Glutamatergic neuron (in vitro differentiated cells): ENCODE results near the gene CACYBP. TPM values are rescaled to one million over a fixed set of nuclear protein-coding genes. Genes with fewer than 3 reads are reported as not detected.

ENCODE experiments used
- DNase-seq: peaks from one replicate; pipeline ENCODE4 v3.0.0; 2022
- H3K27ac Mint-ChIP-seq: one replicate; pipeline ENCODE4 v1.8.0; 2020; ENCODE audit warnings: mild to moderate bottlenecking, mixed read lengths, inconsistent platforms; ENCODE audit not compliant: unreplicated experiment
- H3K27me3 Mint-ChIP-seq: one replicate; pipeline ENCODE4 v1.8.0; 2020; ENCODE audit warnings: mild to moderate bottlenecking, moderate library complexity, mixed read lengths, inconsistent platforms; ENCODE audit not compliant: unreplicated experiment
- H3K36me3 Mint-ChIP-seq: one replicate; pipeline ENCODE4 v1.8.0; 2020; ENCODE audit warnings: mild to moderate bottlenecking, mixed read lengths, inconsistent platforms; ENCODE audit not compliant: unreplicated experiment
- H3K4me1 Mint-ChIP-seq: one replicate; pipeline ENCODE4 v1.8.0; 2020; ENCODE audit warnings: mild to moderate bottlenecking, low read depth, mixed read lengths, inconsistent platforms; ENCODE audit not compliant: unreplicated experiment
- H3K4me3 Mint-ChIP-seq: one replicate; pipeline ENCODE4 v1.8.0; 2020; ENCODE audit warnings: mild to moderate bottlenecking, mixed read lengths, inconsistent platforms; ENCODE audit not compliant: unreplicated experiment
- H3K9me3 Mint-ChIP-seq: one replicate; pipeline ENCODE4 v1.8.0; 2020; ENCODE audit warnings: mild to moderate bottlenecking, moderate library complexity, mixed read lengths, inconsistent platforms; ENCODE audit not compliant: unreplicated experiment
- total RNA-seq: library from RNA; stranded (reverse); fragmentation: NEBNext Ultra II Directional; extraction: Animal tissue kit (Norgen Biotek cat#: 25700); gene quantifications from one replicate; pipeline ENCODE4 v1.2.1, GENCODE V29; 2021; ENCODE audit not compliant: unreplicated experiment
- TF ChIP-seq, protein P1 (sequence below): fragments of 200-600 bp; sonication (generic); IDR thresholded peaks from one replicate; pipeline ENCODE4 v1.5.0; 2021; ENCODE audit not compliant: partially characterized antibody, unreplicated experiment

Gene CACYBP
- total RNA-seq, 1 donor from 2014 or later: 88.7 TPM

DNA sequence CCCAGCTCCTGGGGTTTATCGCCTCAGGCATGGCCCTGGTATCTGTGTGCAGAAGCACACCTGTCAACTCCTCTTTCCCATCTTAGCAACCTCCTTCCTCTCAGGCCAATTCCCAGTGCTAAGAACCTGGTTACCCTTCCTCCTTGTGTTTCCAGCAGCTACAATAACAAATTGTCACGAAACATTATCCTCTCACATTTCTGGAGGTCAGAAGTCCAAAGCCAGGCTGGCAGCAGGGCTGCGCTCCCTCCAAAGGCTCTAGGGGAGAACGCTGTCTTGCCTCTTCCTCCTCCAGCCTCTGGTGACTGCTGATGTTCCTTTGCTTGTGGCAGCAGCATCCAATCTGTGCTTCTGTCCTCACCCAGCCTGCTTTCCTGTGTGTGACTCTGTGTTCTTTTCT is 34.2 kb downstream of the CACYBP start:
- no peak for DNase-seq
- H3K27me3 Mint-ChIP-seq: no peaks in the 10 kb centered on the region
- H3K9me3 Mint-ChIP-seq: peaks cover 6% of the 10 kb centered on the region
- TF ChIP-seq, protein P1, sequence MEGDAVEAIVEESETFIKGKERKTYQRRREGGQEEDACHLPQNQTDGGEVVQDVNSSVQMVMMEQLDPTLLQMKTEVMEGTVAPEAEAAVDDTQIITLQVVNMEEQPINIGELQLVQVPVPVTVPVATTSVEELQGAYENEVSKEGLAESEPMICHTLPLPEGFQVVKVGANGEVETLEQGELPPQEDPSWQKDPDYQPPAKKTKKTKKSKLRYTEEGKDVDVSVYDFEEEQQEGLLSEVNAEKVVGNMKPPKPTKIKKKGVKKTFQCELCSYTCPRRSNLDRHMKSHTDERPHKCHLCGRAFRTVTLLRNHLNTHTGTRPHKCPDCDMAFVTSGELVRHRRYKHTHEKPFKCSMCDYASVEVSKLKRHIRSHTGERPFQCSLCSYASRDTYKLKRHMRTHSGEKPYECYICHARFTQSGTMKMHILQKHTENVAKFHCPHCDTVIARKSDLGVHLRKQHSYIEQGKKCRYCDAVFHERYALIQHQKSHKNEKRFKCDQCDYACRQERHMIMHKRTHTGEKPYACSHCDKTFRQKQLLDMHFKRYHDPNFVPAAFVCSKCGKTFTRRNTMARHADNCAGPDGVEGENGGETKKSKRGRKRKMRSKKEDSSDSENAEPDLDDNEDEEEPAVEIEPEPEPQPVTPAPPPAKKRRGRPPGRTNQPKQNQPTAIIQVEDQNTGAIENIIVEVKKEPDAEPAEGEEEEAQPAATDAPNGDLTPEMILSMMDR: no peak
- peaks cover 6% of the 10 kb centered on the region for H3K4me1 Mint-ChIP-seq
- no peak overlapping the region for H3K4me3 Mint-ChIP-seq
- no peak overlapping the region for H3K27ac Mint-ChIP-seq
- no peaks in the 10 kb centered on the region for H3K36me3 Mint-ChIP-seq

DNA sequence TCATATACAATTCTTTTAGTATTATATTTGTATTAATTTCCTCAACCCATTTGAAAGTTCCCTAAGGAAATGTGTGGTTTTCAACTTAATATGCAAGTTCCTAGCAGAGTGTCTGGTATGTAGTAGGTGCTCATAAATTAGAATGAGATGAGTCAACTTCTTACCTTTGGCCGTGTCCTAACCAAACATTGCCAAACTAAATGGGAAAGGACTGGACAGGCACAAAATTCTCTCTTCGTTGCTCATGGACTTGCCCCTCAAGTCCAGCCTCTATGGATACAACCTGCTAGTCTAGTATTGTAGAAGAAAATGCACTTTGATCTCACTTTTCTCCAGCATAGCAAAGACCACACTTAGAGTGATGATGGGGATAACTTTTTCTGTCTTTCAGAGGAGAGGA is 35.0 kb downstream of the CACYBP start:
- no peak for DNase-seq
- no peaks in the 10 kb centered on the region for H3K27me3 Mint-ChIP-seq
- H3K4me1 Mint-ChIP-seq: peaks cover 3% of the 10 kb centered on the region
- H3K9me3 Mint-ChIP-seq: peaks cover 4% of the 10 kb centered on the region
- no peak overlapping the region for H3K4me3 Mint-ChIP-seq
- TF ChIP-seq, protein P1: no peak
- H3K36me3 Mint-ChIP-seq: no peaks in the 10 kb centered on the region
- H3K27ac Mint-ChIP-seq: no peak overlapping the region

DNA sequence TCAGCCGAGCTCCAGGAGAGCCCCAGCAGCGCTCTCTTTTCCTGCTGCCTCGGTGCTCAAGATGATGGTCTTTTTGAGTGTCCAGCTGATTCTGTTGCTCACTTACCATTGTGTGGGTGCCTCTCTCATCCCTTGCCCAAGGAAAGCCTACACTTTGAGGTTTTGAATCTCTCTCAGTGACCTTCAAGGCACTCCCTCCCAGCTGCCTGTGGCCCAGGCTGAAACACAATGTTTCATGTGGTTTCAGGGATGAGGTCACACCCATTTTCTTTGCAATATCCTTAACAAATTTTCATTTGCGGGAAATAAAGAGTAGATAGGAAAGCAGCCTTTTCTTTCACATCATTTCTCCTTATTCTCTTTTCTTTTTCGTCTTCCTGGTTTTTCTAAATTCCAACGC is 36.1 kb downstream of the CACYBP start:
- Mint-ChIP-seq H3K27ac (no peak overlapping the region), H3K4me3 (no peak overlapping the region), H3K27me3 (no peaks in the 10 kb centered on the region), H3K9me3 (peaks cover 2% of the 10 kb centered on the region), H3K4me1 (peaks cover 3% of the 10 kb centered on the region), H3K36me3 (no peaks in the 10 kb centered on the region)
- no peak for DNase-seq
- TF ChIP-seq, protein P1: no peak

DNA sequence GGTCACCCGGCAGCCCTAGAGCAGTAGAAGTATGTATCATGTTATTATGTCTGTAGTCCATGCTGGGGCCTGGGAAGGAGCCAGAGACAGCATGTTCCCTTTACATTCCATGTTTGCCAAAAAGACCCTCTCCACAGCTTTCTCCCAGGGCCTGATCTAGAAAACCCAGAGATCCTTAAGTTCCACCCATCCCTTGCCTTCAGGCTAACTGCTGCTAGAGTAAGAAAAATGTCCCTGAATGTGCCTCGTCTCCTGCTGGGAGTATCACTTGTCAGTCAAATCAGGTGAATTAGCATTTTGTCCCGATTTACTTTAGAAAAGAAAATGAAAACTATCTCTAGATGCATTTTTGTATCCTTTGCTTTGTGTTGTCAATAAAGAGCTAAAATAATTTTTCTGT is 36.7 kb downstream of the CACYBP start:
- TF ChIP-seq, protein P1: no peak
- DNase-seq: no peak
- Mint-ChIP-seq H3K27ac (no peak overlapping the region), H3K4me1 (peaks cover 3% of the 10 kb centered on the region), H3K9me3 (peaks cover 2% of the 10 kb centered on the region), H3K4me3 (no peak overlapping the region), H3K36me3 (no peaks in the 10 kb centered on the region), H3K27me3 (no peaks in the 10 kb centered on the region)

DNA sequence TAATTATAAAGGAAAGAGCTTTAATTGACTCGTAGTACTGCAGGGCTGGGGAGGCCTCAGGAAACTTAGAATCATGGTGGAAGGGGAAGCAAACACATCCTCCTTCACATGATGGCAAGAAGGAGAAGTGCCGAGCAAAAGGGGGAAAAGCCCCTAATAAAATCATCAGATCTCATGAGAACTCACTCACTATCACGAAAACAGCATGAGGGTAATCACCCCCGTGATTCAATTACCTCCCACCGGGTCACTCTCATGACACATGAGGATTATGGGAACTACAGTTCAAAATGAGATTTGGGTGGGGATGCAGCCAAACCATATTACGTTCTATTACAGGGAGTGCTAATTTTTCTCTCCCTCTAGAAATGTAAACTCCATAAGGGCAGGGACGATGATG is 37.7 kb downstream of the CACYBP start:
- no peaks in the 10 kb centered on the region for H3K36me3 Mint-ChIP-seq
- H3K4me3 Mint-ChIP-seq: no peak overlapping the region
- no peak for DNase-seq
- peaks cover 3% of the 10 kb centered on the region for H3K4me1 Mint-ChIP-seq
- H3K27ac Mint-ChIP-seq: no peak overlapping the region
- TF ChIP-seq, protein P1: no peak
- peaks cover 2% of the 10 kb centered on the region for H3K9me3 Mint-ChIP-seq
- H3K27me3 Mint-ChIP-seq: no peaks in the 10 kb centered on the region
